ENCODE results near the gene SNRPA.
A peak's percentile ranks its signal among the peaks of the same experiment; 100 is the strongest.

Gene SNRPA

DNA sequence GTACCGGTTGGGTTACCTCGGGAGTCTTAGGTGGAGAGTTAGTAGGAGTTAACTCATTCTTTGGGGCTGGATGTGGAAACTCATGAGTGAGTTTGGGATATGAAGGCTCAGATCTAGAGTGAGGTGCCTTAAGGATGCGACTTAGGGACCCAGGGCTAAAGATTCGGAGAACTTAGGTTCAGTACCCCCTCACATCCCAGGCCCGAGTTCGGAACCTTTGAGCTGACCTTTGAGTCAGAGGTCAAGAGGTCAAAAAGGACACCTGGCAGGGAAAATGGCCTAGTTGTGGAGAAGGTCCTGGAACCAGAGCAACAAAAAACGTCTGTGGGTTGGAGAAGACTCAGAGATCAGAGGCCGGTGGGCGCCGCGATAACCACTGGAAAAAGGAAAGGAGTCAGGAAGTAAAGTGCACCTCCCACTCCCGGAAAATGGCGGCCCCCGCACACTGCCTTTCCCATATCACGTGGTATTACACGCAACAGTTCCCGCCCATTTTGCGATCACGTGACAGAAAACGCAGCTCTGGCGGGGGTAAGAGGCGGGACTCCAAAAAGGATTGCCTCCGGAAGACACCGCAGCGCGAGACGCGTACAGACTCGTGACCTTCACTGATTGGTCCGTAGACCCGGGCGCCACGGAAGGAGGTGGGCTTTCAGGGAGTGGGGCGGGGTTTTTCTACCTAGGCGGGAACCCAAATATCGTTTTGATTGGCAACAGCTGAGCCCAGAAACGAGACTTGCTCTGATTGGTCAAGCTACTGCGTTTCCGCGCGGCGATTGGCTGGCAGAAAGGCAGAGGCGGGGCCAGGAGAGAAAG is 737 bp upstream of the SNRPA start, which contains the start of gene ACTMAP (continued):
- TF ChIP-seq, protein P1, sequence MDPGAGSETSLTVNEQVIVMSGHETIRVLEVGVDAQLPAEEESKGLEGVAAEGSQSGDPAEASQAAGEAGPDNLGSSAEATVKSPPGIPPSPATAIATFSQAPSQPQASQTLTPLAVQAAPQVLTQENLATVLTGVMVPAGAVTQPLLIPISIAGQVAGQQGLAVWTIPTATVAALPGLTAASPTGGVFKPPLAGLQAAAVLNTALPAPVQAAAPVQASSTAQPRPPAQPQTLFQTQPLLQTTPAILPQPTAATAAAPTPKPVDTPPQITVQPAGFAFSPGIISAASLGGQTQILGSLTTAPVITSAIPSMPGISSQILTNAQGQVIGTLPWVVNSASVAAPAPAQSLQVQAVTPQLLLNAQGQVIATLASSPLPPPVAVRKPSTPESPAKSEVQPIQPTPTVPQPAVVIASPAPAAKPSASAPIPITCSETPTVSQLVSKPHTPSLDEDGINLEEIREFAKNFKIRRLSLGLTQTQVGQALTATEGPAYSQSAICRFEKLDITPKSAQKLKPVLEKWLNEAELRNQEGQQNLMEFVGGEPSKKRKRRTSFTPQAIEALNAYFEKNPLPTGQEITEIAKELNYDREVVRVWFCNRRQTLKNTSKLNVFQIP (CRISPR knock-in tag; IDR thresholded peaks at IDR 0.05; ENCODE audit: borderline replicate concordance, low read depth) = no peak
- TF ChIP-seq ZFP3 (CRISPR knock-in tag; IDR thresholded peaks at IDR 0.05) (peak; percentile 19; the same call in 1 of the 2 replicates), SNAI2 (CRISPR knock-in tag; IDR thresholded peaks at IDR 0.05) (0 out of 2 replicates have a peak, but pooled peaks have one; percentile 14), BACH2 (CRISPR knock-in tag; IDR thresholded peaks at IDR 0.05; ENCODE audit: borderline replicate concordance) (no peak), ZC3H10 (CRISPR knock-in tag; IDR thresholded peaks at IDR 0.05) (no peak), RARB (CRISPR knock-in tag; IDR thresholded peaks at IDR 0.05) (no peak), TOX (CRISPR knock-in tag; IDR thresholded peaks at IDR 0.05; ENCODE audit: borderline replicate concordance) (no peak), OSR1 (CRISPR knock-in tag; IDR thresholded peaks at IDR 0.05) (no peak), TCF4 (CRISPR knock-in tag; IDR thresholded peaks at IDR 0.05; ENCODE audit: borderline replicate concordance) (no peak), PPARA (CRISPR knock-in tag; IDR thresholded peaks at IDR 0.05; ENCODE audit: borderline replicate concordance) (no peak), ARNTL (CRISPR knock-in tag; IDR thresholded peaks at IDR 0.05; ENCODE audit: borderline replicate concordance, low read depth) (peak; percentile 50; the same call in 1 of the 2 replicates), ESRRG (CRISPR knock-in tag; IDR thresholded peaks at IDR 0.05) (no peak)
- TF ChIP-seq, protein P2, sequence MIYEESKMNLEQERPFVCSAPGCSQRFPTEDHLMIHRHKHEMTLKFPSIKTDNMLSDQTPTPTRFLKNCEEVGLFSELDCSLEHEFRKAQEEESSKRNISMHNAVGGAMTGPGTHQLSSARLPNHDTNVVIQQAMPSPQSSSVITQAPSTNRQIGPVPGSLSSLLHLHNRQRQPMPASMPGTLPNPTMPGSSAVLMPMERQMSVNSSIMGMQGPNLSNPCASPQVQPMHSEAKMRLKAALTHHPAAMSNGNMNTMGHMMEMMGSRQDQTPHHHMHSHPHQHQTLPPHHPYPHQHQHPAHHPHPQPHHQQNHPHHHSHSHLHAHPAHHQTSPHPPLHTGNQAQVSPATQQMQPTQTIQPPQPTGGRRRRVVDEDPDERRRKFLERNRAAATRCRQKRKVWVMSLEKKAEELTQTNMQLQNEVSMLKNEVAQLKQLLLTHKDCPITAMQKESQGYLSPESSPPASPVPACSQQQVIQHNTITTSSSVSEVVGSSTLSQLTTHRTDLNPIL (CRISPR knock-in tag; IDR thresholded peaks at IDR 0.05; ENCODE audit: low read depth) = no peak
- TF ChIP-seq, protein P3, sequence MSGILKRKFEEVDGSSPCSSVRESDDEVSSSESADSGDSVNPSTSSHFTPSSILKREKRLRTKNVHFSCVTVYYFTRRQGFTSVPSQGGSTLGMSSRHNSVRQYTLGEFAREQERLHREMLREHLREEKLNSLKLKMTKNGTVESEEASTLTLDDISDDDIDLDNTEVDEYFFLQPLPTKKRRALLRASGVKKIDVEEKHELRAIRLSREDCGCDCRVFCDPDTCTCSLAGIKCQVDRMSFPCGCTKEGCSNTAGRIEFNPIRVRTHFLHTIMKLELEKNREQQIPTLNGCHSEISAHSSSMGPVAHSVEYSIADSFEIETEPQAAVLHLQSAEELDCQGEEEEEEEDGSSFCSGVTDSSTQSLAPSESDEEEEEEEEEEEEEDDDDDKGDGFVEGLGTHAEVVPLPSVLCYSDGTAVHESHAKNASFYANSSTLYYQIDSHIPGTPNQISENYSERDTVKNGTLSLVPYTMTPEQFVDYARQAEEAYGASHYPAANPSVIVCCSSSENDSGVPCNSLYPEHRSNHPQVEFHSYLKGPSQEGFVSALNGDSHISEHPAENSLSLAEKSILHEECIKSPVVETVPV (CRISPR knock-in tag; IDR thresholded peaks at IDR 0.05) = no peak

DNA sequence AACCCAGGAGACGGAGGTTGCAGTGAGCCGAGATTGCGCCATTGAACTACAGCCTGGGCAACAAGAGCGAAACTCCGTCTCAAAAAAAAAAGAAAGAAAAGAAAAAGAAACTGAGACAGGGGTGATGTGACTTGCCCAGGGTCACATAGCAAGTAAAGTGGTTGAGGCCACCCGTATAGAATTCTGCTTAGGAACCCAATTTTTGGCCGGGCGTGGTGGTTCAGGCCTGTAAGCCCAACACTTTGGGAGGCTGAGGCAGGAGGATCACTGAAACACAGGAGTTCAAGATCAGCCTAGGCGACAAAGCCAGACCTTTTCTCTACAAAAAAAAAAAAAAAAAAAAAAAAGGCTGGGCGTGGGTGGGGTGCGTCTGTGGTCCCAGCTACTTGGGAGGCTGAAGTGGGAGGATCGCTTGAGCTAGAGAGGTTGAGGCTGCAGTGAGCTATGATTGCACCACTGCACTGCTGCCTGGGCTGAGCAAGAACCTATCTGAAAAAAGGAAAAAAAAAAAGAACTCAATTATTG is 1.3 kb downstream of the SNRPA start:
- ATAC-seq = no peak

DNA sequence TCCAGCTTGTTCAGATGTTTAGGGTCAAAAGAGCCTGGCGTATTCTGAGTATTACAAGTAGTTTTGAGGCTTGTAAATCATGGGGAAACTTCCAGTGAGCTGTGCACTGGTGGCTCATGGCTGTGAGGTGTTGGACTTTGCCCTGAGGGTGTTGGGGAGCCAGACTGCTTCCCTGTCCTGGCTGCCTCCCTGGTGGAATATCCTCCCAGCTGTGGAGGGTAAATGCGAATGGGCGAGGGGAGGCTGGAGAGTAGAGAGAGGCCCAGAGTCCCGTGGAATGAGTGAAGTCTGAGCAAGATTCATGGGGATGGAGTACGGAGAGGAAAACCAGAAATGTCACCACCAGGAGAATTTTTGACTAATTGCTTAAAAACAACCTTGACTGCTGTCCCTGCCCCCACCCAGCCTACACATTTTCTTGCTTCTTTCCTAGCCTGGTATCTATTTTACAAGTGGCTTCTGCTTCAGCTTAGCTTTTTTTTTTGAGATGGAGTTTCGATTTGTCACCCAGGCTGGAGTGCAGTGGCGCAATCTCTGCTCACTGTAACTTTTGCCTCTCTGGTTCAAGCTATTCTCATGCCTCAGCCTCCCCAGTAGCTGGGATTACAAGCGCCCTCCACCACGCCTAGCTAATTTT is 3.7 kb downstream of the SNRPA start:
- no peak for ATAC-seq
- TF ChIP-seq ZNF70 (CRISPR knock-in tag; IDR thresholded peaks at IDR 0.05) = peak; percentile 78
- TF ChIP-seq, protein P1 (CRISPR knock-in tag; IDR thresholded peaks at IDR 0.05; ENCODE audit: borderline replicate concordance, low read depth) = no peak
- TF ChIP-seq ZNF8 (CRISPR knock-in tag; IDR thresholded peaks at IDR 0.05) = no peak
- TF ChIP-seq CSDC2 (CRISPR knock-in tag; IDR thresholded peaks at IDR 0.05) = no peak
- no peak for TF ChIP-seq TCF4 (CRISPR knock-in tag; IDR thresholded peaks at IDR 0.05; ENCODE audit: borderline replicate concordance)
- TF ChIP-seq ARNTL (CRISPR knock-in tag; IDR thresholded peaks at IDR 0.05; ENCODE audit: borderline replicate concordance, low read depth) = no peak

More for the DNA sequence above, 1.3 kb downstream of the SNRPA start:
- TF ChIP-seq RARB (CRISPR knock-in tag; IDR thresholded peaks at IDR 0.05) (no peak), ZFP30 (CRISPR knock-in tag; IDR thresholded peaks at IDR 0.05) (no peak), TOX (CRISPR knock-in tag; IDR thresholded peaks at IDR 0.05; ENCODE audit: borderline replicate concordance) (no peak), OSR1 (CRISPR knock-in tag; IDR thresholded peaks at IDR 0.05) (no peak), BACH2 (CRISPR knock-in tag; IDR thresholded peaks at IDR 0.05; ENCODE audit: borderline replicate concordance) (no peak), ZNF8 (CRISPR knock-in tag; IDR thresholded peaks at IDR 0.05) (no peak), TCF4 (CRISPR knock-in tag; IDR thresholded peaks at IDR 0.05; ENCODE audit: borderline replicate concordance) (no peak), ARNTL (CRISPR knock-in tag; IDR thresholded peaks at IDR 0.05; ENCODE audit: borderline replicate concordance, low read depth) (no peak), ISL1 (CRISPR knock-in tag; IDR thresholded peaks at IDR 0.05) (no peak), ZNF565 (CRISPR knock-in tag; conservative IDR thresholded peaks at IDR 0.05; ENCODE audit: low read depth) (no peak)
- TF ChIP-seq, protein P4, sequence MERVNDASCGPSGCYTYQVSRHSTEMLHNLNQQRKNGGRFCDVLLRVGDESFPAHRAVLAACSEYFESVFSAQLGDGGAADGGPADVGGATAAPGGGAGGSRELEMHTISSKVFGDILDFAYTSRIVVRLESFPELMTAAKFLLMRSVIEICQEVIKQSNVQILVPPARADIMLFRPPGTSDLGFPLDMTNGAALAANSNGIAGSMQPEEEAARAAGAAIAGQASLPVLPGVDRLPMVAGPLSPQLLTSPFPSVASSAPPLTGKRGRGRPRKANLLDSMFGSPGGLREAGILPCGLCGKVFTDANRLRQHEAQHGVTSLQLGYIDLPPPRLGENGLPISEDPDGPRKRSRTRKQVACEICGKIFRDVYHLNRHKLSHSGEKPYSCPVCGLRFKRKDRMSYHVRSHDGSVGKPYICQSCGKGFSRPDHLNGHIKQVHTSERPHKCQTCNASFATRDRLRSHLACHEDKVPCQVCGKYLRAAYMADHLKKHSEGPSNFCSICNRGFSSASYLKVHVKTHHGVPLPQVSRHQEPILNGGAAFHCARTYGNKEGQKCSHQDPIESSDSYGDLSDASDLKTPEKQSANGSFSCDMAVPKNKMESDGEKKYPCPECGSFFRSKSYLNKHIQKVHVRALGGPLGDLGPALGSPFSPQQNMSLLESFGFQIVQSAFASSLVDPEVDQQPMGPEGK (CRISPR knock-in tag; IDR thresholded peaks at IDR 0.05; ENCODE audit: borderline replicate concordance) = no peak
